Measurements from ENCODE around the gene PGLYRP4.
A peak's percentile ranks its signal among the peaks of the same experiment; 100 is the strongest.

The PGLYRP4 gene, protein sequence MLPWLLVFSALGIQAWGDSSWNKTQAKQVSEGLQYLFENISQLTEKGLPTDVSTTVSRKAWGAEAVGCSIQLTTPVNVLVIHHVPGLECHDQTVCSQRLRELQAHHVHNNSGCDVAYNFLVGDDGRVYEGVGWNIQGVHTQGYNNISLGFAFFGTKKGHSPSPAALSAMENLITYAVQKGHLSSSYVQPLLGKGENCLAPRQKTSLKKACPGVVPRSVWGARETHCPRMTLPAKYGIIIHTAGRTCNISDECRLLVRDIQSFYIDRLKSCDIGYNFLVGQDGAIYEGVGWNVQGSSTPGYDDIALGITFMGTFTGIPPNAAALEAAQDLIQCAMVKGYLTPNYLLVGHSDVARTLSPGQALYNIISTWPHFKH

DNA sequence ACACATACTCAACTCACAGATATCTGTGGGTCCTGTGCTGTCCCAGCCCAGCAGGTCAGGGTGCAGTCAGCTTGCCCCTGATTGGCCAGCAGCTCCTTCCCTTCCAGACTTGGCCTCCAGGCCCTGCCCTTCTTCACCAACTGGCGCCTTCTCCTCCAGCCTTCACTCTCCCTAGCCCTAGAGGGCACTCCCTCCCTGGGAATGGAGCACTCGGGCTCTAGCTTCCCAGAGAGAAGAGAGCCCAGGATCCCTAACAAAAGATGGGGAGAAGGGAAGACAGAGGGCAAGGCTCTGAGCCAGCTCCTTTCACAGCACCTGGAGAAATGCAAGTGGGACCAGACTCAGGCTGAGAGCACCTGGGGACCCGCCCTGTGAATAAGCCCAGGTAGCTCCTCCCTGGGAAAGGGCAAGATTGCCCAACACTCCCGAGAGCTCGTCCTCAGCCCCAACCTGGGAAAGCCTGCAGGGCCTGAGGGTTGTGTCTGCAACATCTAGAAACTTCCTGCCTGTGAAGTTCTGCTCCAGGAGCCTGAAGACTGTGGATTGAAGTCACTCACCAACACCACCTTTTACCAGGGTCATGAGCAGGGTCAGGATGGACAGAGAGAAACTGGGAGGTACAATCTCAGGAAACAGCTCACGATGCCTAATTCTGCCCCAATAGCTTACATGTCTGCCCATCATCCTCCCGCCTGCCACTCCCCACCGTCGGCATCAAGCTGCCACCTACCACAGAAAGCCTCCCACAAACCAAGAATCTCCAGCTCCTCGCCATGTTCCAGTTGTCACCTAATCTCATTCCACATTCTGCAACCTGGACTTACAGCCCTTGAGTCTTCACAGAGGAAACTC lies at the start of gene PGLYRP4:
Gene PGLYRP4 (minus strand): TSS at position 331 of the 852 bp plus-strand sequence. CDS start 909 bp downstream, outside the sequence.
- peak; percentile 25 for DNase-seq

DNA sequence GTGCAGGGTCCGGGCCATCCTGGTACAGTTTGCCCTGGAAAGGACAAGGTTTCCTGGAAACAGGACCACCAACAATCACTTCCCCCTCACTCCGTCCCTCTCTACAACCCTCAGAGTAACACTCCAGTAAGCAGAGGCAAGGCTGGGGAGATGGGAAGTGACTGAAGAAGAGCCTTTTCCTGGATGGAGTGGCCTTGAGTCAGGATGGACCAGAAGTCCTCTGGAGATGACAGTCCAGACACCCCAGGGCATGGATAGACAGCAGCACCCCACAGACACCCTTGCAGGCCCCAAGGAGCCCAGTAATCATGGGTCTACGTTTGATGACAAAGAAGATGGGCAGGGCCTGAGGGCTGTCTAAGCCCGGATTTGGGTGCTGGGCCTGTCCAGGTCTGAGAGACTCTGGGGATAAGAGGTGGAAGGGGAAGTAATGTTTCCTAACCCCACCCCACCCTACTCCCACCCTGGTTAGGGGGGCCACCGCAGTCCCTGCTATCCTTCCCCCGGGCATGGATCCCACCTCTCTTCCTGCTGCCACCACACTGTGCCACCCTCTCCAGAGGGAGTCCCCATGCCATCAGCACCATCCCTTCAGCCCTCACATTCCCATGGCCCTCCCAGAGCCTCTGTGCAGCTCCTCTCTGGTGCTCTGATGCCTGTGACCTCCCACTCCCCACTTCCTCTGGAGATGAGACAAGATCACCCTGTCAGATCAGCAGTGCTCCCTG lies 49.4 kb upstream of the PGLYRP4 start:
- no peak for DNase-seq

DNA sequence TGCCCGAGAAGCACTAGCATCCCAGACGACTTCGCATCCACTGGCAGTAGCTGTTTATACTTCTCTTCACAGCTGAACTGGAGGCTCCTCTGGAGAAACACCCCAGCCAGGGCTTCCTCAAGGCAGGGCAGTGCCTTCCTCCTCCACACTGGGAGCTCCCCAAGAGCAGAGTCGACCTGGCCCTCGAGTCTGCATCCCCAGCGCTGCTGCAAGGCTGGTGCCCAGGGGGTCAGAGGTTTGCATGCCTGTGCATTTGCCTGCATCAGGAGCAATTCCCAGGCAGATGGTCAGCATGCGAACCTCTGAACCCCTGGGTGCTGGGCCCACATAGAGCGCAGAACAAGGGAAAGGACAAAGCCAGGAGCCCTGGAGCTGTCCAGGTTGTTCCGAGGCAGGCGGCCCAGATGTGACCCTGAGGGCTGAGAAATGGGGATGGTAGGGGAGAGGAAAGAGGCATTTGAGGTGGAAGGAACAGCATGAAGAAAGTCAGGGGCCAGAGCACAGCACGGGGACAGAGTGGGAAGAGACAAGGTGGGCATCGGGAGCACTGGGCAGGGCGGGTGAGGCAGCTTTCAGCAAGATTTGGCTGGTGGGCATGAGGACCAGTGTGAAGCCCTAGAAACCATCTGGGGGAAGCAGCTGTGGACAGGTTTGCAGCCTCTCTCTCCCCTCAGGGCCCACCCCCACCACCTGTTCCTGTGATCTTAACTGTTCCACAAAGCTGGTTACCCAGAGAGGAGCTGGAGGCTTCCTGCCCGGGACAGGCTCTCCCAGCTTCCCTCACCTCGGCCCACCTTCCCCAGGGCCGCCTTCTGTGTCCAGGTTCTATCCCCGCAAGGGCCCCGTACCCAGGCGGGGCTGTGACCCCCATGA lies 48.6 kb upstream of the PGLYRP4 start:
- DNase-seq, result peak; percentile 64

DNA sequence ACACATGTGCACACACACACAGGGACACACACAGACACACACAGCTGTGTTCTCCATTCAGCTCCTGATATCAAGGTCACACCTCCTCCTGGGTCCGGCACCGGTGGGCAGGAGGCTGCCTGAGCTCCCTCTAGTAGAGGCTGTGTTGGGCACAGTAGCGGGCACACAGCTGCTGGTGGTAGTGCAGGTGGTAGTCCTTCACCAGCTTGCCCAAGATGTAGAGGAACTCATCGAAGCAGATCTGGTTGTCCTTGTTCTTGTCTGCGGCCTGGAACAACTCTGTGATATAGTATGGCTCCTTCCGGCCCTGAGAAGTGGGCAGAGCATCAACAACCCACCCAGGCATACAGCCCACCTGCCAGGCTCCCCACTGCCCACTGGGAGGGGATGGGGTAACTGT lies 47.8 kb upstream of the PGLYRP4 start:
- no peak for DNase-seq

DNA sequence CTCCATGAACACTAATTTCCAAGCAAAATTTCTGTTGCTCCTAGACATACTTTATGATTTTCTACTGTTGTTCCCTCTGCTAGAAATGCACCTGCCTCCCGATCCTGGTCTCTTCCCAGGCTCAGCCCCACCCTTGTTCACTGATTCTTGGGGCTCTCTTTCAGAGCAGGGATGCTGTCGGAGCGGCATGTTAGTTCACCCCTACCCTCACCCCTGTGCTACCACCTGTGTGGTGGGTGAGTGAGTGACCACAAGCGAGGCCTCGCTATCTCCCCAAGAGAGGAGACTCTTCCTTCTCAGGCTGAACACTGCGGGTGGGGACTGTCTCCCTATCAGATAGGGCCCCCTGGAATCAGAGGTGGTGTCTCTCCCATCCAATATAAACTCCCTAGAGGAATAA lies 47.1 kb upstream of the PGLYRP4 start:
- no peak for DNase-seq

DNA sequence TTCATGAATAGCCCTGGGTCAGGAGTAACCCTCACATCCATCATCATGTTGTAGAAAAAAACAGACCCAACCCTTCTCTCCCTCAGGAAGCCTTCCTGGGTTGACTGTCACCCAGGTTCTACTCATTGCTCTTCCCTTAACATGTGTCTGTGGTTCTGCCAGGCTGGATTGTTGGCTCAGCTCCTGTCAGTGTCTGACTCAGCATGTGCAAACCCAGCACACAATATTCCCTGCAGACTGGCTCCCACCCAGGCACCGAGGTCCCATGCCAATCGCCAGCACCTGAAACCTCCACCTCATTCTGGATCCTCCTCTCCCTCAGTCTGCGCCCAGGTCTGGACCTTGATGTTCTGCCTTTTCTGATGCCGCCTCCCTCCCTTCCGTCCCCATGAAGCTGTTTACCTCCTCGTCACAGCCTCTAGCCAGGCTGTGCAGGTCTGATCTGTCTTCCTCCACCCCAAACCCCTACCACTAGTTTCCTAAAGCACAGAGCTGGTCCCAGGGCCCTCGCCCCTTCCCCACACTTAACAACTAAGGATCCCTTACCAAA lies 46.6 kb upstream of the PGLYRP4 start:
- no peak for DNase-seq

DNA sequence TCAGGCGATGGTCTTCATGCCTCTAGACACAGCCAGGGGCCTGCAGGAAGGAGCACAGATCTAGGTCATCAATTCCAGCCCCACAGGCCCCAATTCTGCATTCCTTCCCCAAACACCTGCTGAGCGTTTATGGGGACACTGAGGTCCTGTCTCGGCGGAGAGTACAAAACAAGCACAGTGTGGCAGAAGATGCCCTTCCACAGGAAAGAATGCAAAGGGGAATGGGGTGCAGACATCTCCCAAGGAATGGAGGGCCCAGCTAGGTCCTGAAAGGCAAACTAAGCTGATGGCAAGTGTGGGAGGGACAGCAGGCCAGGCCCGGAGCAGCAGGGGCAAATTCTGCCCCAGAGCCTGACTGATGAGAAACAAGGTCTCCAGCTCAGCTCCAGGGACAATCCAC lies 45.8 kb upstream of the PGLYRP4 start:
- no peak for DNase-seq

DNA sequence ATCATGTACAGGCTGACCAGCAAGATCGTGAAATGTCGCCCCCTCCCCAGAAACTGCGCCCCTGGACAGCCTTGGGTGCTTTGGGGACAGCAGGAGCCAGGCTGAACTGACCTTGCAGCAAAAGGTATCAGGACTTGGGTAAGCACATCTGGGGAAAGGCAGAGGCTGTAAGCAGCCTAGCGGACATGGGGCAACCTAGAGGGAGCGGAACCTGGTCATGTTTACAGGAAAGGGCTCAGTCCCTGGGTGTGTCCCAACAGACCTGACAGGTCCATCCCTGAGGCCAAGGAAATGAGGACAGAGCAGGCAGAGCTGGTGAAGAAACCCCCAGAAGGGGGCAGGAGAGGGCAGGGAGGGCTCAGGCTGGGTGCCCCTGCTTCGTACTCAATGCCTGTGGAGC lies 45.3 kb upstream of the PGLYRP4 start:
- peak; percentile 48 for DNase-seq

DNA sequence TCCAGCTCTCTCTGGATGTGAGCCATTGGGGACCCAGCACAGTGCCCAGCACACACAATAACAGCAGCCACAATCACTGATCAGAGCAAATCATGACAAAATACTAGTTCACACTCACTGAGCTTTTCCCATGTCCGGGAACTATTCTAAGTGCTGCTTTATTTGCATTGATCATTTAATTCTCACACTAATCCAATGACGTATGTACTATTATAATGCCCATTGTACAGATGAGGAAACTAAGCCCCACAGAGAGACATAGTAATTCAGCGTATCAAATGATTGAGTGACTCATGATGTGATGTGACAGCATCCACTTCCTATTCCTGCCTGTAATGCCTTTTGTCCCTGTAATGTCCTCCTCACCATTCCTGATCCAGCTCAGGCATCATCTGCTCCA lies 44.2 kb upstream of the PGLYRP4 start:
- no peak for DNase-seq

DNA sequence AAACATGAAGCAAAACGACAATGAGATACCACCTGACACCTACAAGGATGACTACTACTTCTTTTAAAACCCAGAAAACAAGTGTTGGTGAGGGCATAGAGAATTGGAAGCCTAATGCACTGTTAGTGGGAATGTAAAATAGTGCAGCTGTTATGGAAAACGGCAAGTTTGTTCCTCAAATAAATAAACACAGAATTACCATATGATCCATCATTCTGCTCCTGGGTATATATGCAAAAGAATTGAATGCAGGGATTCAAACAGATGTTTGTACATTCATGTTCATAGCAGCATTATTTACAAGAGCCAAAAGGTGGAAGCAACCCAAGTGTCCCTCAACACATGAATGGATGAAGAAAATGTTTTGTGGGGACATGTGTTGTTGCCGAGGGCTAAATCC lies 43.6 kb upstream of the PGLYRP4 start:
- DNase-seq, result no peak

DNA sequence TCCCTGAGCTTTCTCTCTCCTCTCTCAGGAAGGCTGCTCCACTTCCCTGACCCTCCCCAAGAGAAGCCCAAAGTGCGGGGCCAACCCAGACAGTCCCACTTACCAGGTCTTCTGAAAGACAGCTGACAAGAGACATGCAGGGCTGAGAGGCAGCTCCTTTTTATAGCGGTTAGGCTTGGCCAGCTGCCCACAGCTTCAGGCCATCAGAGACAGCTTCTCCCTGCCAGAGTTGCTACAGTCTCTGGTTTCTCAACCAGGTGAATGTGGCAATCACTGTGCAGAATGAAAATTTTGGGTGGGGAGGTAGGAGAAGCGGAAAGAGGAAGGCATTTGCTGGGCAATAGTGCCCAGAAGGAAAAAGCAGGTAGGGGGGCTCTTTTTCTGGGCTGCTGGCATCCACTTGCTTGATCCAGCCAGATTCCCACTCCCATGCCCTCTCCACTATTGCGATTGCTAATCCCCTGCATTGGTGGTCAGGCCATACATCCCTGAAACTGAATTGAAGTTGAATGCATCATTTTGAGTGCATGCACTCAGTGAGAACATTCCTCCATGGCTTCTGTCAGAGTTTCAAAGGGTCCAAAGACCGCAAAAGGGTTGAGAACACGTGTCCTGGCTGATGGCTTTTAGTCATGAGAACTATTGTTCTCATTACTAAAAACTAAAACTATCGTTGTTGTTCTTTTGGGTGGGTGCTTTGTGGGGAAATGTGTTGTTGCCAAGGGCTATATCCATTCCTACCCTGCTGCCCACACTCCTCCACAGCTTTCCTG lies 42.5 kb upstream of the PGLYRP4 start, which contains the start of gene S100A8:
Gene S100A8 (minus strand): TSS at position 136 of the 773 bp plus-strand sequence. CDS start 538 bp downstream, outside the sequence.
- peak; percentile 71 for DNase-seq

DNA sequence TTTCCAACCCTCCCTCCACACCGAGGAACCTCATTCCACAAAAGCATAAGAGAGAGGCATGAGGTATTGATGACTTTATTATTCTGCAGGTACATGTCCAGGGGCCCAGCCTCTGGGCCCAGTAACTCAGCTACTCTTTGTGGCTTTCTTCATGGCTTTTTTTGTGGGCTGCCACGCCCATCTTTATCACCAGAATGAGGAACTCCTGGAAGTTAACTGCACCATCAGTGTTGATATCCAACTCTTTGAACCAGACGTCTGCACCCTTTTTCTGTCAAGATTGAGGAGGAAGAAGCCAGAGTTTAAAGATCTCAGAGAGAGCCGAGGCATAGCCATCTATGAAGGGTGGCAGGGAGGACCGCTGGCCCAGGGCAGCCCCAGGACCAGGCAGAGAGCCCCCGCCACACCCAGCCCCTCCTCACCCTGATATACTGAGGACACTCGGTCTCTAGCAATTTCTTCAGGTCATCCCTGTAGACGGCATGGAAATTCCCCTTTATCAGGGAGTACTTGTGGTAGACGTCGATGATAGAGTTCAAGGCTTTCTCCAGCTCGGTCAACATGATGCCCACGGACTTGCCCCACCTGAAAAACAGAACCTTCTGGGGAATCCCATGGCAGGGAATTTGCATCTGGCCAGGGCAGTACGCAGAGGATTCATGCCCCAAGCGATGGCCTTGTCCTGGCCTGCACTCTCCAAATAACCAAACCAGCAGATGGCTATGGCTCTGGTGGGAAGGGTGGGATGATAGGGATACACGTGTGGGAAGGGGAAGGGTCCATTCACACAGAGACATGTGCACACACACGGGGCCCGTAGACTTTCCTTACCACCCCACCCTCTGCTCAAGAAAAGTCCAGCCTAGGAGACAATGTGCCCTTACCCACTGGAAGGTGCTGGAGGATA lies 41.6 kb upstream of the PGLYRP4 start:
- DNase-seq, result no peak

DNA sequence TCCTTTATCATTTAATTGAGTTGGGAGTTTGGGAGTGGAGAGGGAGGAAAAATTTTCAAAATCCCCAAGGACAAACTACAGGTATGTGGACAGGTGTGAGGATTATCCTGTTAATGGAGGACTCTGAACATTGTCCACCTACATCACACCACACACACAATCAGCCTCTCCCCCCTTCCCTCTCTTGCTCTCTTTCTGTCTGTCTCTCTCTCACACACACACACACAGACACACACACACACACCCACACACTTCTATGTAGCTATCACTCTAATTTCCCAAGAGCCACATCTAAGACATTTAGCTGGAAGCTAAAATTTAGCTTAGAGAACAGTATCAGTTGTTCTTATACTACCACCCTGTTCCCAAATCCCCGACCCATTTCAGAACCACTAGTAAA lies 40.8 kb upstream of the PGLYRP4 start:
- no peak for DNase-seq

DNA sequence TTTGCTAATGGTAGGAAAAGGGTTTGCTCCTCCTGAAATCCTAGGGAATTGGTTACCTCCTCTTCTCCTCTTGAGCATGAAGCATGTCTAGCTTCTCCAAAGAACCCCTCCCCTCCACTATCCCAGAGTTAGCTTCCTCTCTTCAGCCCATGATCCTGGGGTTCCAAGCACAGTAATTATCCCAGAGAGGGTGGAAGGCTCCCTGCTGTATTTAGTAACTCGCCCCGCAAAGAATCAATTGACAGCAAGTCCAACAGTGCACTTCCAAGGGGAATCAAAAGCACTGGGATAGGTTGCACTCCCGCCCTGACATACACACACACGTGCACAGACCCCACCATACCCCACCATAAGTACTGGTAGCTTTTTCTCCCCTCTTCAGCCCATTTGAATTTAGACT lies 39.1 kb upstream of the PGLYRP4 start:
- no peak for DNase-seq

DNA sequence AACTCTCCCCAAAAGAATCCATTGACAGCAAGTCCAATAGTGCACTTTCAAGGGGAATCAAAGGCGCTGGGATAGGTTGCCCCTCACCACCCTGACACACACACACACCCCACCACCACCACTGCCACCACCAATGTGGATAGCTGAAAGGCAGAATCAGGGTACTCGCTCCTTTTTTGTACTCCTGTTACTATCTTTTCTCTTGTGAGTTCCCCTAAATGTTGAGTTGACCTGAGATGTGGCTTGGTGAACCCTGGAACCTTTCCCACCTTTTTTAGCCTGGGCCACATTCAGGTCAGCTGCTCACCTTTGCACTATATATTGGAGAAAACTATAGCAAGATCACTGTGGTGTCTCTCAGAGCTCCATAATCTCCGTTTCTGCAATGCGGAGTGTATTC lies 38.4 kb upstream of the PGLYRP4 start:
- DNase-seq, result no peak

DNA sequence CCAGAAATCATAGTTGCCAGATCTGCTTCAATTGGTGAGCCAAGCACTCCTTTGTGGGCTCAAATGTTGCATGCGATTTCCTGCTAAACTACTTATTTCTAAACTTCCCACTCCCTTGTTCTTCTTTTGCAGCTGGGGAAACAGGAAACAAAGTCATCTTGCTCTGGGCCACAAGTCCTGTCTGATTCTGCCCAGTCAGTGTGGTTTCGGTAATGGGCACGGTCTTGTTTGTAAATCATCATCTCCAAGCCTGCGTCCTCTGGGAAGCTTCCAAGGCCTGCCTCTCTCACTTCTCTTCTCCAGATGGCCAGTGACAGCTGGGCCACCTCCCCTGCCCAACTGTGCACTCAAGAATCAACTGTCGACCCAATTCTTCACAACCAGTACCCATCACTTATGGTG lies 37.9 kb upstream of the PGLYRP4 start:
- DNase-seq, result no peak

DNA sequence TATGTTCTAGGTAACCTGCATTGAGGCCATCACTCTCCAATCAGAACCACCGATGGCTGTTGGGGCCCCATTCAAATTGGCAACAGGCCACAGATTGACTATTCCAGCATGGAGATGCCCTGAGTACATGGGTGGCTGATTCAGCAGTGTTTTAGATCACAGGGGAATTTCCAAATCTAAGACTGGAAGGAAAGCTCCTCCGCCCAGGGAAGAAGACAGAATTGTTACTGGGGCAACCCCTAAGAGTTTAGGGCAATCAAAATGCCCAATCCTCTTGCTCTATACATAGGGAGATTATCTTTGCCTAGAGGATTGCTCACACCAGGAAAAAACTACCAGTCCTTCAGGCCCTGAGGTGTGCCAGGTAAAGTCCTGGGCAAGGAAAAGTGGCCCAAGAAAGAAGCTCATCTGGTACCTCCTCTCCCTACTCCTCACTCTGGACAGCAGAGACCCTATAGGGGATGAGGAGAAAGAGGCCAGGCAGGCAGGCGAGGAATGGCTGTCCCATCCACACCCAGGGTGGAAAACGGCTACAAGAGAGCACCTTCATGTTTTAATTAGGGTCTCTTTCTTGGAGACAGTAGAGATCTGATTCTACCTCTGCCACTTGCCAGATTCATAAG lies 36.4 kb upstream of the PGLYRP4 start:
- DNase-seq, result no peak

DNA sequence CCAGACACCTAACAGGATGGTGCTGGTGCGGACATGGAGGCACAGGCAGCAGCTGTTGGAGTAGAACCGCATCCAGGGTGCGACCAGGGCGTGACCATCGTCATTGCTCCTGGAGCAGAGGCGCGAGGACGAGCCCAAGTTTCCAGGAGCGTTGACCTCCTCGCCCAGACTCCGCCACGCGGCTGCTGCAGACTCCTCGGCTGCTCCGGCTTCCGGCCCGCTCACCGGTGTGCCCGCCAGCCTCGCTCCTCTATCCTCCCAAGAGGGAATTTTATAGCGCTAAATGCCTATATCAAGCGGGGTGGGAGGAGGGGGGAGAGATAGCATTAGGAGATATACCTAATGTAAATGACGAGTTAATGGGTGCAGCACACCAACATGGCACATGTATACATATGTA lies 32.1 kb upstream of the PGLYRP4 start:
- no peak for DNase-seq

DNA sequence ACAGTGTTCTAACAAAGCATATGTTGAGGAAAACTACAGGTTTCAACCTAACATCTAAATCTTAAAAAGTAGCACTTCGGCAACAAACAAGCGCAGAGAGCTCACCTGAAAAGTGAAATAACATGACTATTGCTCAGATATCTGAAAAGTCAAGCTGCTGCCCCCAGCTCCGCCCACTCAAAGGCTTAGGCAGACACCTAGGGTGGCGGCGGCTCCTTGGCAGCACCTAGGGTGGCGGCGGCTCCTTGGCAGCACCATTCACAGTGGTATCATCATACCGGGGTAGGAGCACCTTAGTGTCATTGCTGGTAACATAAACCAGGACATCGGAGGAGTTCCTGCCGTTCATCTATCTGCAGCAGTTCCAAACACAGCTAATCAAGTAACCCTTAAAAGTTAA lies 30.9 kb upstream of the PGLYRP4 start:
- no peak for DNase-seq

DNA sequence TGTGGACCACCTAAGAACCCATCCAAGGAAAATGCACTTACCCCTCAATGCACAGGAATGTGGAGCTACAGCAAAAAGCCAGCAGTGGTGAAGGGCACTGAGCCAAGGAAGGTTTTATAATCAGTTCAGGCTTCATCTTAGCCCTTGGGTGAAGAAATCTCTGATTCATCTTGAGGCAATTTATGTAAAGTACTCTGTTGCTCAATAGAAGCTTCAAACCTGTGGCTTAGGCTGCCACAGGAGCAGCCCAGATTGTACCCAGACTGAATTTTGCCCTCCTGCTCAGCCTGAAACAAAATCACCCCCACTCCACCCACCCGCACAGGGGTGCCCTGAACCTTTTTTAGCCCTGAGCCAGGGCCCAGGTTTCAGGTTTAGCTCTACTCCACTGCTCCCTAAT lies 26.9 kb upstream of the PGLYRP4 start, which contains the start of gene S100A12:
Gene S100A12 (minus strand): TSS at position 111 of the 400 bp plus-strand sequence. CDS start 1,029 bp downstream, outside the sequence.
- DNase-seq, result no peak
